HepG2 (cell line): ENCODE data around the gene SNX30. TPM values are rescaled to one million over a fixed set of nuclear protein-coding genes. Genes with fewer than 3 reads are reported as not detected.

Experiments used
- ATAC-seq: fragments of 200-7000 bp; cut with Tn5 transposase; 3 replicates; pipeline ENCODE4 v1.9.1; 2020; ENCODE audit warnings: mild to moderate bottlenecking, moderate library complexity
- BruUV-seq: library from RNA; stranded (reverse); fragments of 400-500 nt; replicated peaks from 2 replicates; lab custom pipeline; 2021; lab: Mats Ljungman, UMichigan
- CTCF ChIA-PET: fragments of 300-600 bp; formaldehyde crosslinking; extraction: SDS; loops from one replicate; lab custom pipeline; 2021; ENCODE audit warnings: low total read pairs, inconsistent platforms, low intra/inter-chr PET ratio; lab: Yijun Ruan, JAX
- POLR2A ChIA-PET: fragments of 350-600 bp; sonication (Branson Sonifier 250); formaldehyde crosslinking; loops from one replicate; lab custom pipeline; 2020; ENCODE audit warnings: antibody characterized with exemption, inconsistent platforms; lab: Yijun Ruan, JAX
- DNase-seq: peaks from one replicate; pipeline ENCODE4 v3.0.0-alpha.2; 2015; ENCODE audit warnings: low spot score
- FAIRE-seq: peaks from 3 replicates; lab custom pipeline; 2011; peaks lifted over from hg19 to GRCh38; lab: Jason Lieb, UNC
- H2AFZ ChIP-seq: one replicate; pipeline ENCODE4 v1.6.1; 2011; ENCODE audit warnings: low read length, inconsistent platforms
- H3K27ac ChIP-seq: fragments of 300-600 bp; 3 replicates; pipeline ENCODE4 v1.8.0; 2011; ENCODE audit warnings: mixed run types, mild to moderate bottlenecking, mixed read lengths, low read length, inconsistent platforms; ENCODE audit not compliant: insufficient read depth; ENCODE audit errors: extremely low read length
- H3K27me3 ChIP-seq, 2 experiments: fragments of 200-600 bp in 1 of 2; 2 replicates in 1 of 2; 3 replicates in 1 of 2; pipeline versions ENCODE4 v1.6.0 to v1.8.0; 2011; ENCODE audit warnings: low read length in 2 of 2, mild to moderate bottlenecking in 2 of 2, moderate library complexity in 2 of 2, inconsistent platforms in 1 of 2; ENCODE audit not compliant: insufficient read depth in 2 of 2, control insufficient read depth in 1 of 2
- H3K36me3 ChIP-seq, 2 experiments: fragments of 200-600 bp in 1 of 2; replicated peaks in 1 of 2; 2 replicates in 1 of 2; 3 replicates in 1 of 2; pipeline versions ENCODE4 v1.5.1 to v1.8.0; 2011; ENCODE audit warnings: low read length in 2 of 2, inconsistent platforms in 1 of 2; ENCODE audit not compliant: insufficient read depth in 2 of 2, control insufficient read depth in 1 of 2
- H3K4me1 ChIP-seq: 2 replicates; pipeline ENCODE4 v1.5.1; 2012; ENCODE audit warnings: low read length, inconsistent platforms; ENCODE audit not compliant: insufficient read depth
- H3K4me2 ChIP-seq: 2 replicates; pipeline ENCODE4 v1.6.0; 2011; ENCODE audit warnings: low read depth, low read length, inconsistent platforms
- H3K4me3 ChIP-seq, 3 experiments: fragments of 200-600 bp in 1 of 3; sonication (generic), shearing (Covaris generic) in 1 of 3; replicated peaks in 1 of 3; 2 replicates each; pipeline ENCODE4 v1.5.1; 2011 to 2016; ENCODE audit warnings: low read length in 3 of 3, inconsistent platforms in 2 of 3, low read depth in 2 of 3, mild to moderate bottlenecking in 2 of 3, control low read depth in 1 of 3, mixed read lengths in 1 of 3; ENCODE audit not compliant: insufficient read depth in 1 of 3
- H3K79me2 ChIP-seq: one replicate; pipeline ENCODE4 v1.6.1; 2011; ENCODE audit warnings: low read length, inconsistent platforms; ENCODE audit not compliant: insufficient read depth
- H3K9ac ChIP-seq: 2 replicates; pipeline ENCODE4 v1.6.0; 2011; ENCODE audit warnings: mild to moderate bottlenecking, low read depth, low read length, inconsistent platforms; ENCODE audit not compliant: insufficient read depth
- H3K9me3 ChIP-seq: 2 replicates; pipeline ENCODE4 v1.5.1; 2012; ENCODE audit warnings: mild to moderate bottlenecking, low read length
- H4K20me1 ChIP-seq: 2 replicates; pipeline ENCODE4 v1.6.0; 2011; ENCODE audit warnings: inconsistent platforms, mild to moderate bottlenecking, low read length, moderate library complexity; ENCODE audit not compliant: insufficient read depth
- ATF5 ChIP-seq: sonication (generic); formaldehyde crosslinking; IDR thresholded peaks from 2 replicates; pipeline ENCODE4 v1.4.0; 2020; ENCODE audit warnings: mild to moderate bottlenecking, low read depth, missing genetic modification reagents
- ELF4 ChIP-seq: sonication (generic); formaldehyde crosslinking; IDR thresholded peaks from 2 replicates; pipeline ENCODE4 v1.5.0; 2020; ENCODE audit warnings: missing genetic modification reagents, mild to moderate bottlenecking, moderate library complexity, borderline replicate concordance
- EZH2 ChIP-seq: conservative IDR thresholded peaks from 2 replicates; pipeline ENCODE4 v1.6.1; 2012; ENCODE audit warnings: mild to moderate bottlenecking, low read depth, low read length, moderate library complexity
- JARID2 ChIP-seq: sonication (generic); formaldehyde crosslinking; IDR thresholded peaks from 2 replicates; pipeline ENCODE4 v1.8.1; 2023; ENCODE audit warnings: missing genetic modification reagents, inconsistent platforms; ENCODE audit not compliant: insufficient replicate concordance
- KLF6 ChIP-seq: IDR thresholded peaks from 2 replicates; pipeline ENCODE4 v1.8.0; 2016; ENCODE audit warnings: missing biosample characterization, missing genetic modification reagents
- NCOA2 ChIP-seq: sonication (generic); formaldehyde crosslinking; IDR thresholded peaks from 2 replicates; pipeline ENCODE4 v1.8.0; 2022; ENCODE audit warnings: inconsistent platforms
- SIX1 ChIP-seq: sonication (generic); formaldehyde crosslinking; IDR thresholded peaks from 2 replicates; pipeline ENCODE4 v1.4.0; 2020; ENCODE audit warnings: missing genetic modification reagents, borderline replicate concordance
- SPEN ChIP-seq: sonication (generic); formaldehyde crosslinking; IDR thresholded peaks from 2 replicates; pipeline ENCODE4 v1.5.1; 2020; ENCODE audit warnings: low read depth, mild to moderate bottlenecking, missing genetic modification reagents
- SRSF9 ChIP-seq: fragments of 200-400 bp; formaldehyde crosslinking; IDR thresholded peaks from 2 replicates; pipeline ENCODE4 v1.6.1; 2018; ENCODE audit warnings: borderline replicate concordance, mild to moderate bottlenecking, low read depth, low read length; ENCODE audit not compliant: insufficient read depth, poor library complexity, severe bottlenecking
- STAG1 ChIP-seq: sonication (generic); formaldehyde crosslinking; IDR thresholded peaks from 2 replicates; pipeline ENCODE4 v1.4.0; 2020; ENCODE audit warnings: missing genetic modification reagents
- TEAD3 ChIP-seq: optimal IDR thresholded peaks from 2 replicates; pipeline ENCODE3; 2016; ENCODE audit warnings: borderline replicate concordance
- ZBTB7A ChIP-seq: sonication (generic); formaldehyde crosslinking; IDR thresholded peaks from 2 replicates; pipeline ENCODE4 v1.8.0; 2022; ENCODE audit warnings: mild to moderate bottlenecking, missing genetic modification reagents
- ZFP62 ChIP-seq: sonication (generic); formaldehyde crosslinking; IDR thresholded peaks from 2 replicates; pipeline ENCODE4 v1.4.0; 2020; ENCODE audit warnings: missing genetic modification reagents
- ZNF224 ChIP-seq: sonication (generic); formaldehyde crosslinking; IDR thresholded peaks from 2 replicates; pipeline ENCODE4 v1.5.0; 2020; ENCODE audit warnings: mild to moderate bottlenecking, missing genetic modification reagents
- ZNF362 ChIP-seq: sonication (generic); formaldehyde crosslinking; IDR thresholded peaks from 2 replicates; pipeline ENCODE4 v1.4.0; 2020; ENCODE audit warnings: missing genetic modification reagents, mild to moderate bottlenecking, borderline replicate concordance
- ZNF367 ChIP-seq: sonication (generic); formaldehyde crosslinking; IDR thresholded peaks from 2 replicates; pipeline ENCODE4 v1.4.0; 2020; ENCODE audit warnings: missing genetic modification reagents, borderline replicate concordance
- ZNF629 ChIP-seq: sonication (generic); formaldehyde crosslinking; conservative IDR thresholded peaks from 2 replicates; pipeline ENCODE4 v1.5.0; 2020; ENCODE audit warnings: missing genetic modification reagents
- ZNF639 ChIP-seq: conservative IDR thresholded peaks from 2 replicates; pipeline ENCODE4 v1.6.1; 2018; ENCODE audit warnings: missing genetic modification reagents
- ZNF749 ChIP-seq: sonication (generic); formaldehyde crosslinking; IDR thresholded peaks from 2 replicates; pipeline ENCODE4 v1.8.0; 2022; ENCODE audit warnings: mild to moderate bottlenecking, missing genetic modification reagents, moderate library complexity, borderline replicate concordance
- WGBS: methylation state at CpG from one replicate; pipeline ENCODE4 v1.1.6; 2017; ENCODE audit warnings: low lambda C conversion rate; 5-methylcytosine and 5-hydroxymethylcytosine counted together
- in situ Hi-C: cut with HindIII; loops from 2 replicates; pipeline ENCODE4 v1.10.0; 2017; ENCODE audit warnings: low pct_unique_long_range_greater_than_20kb; ENCODE audit not compliant: extremely low pct_ligation_motif_present
- intact Hi-C: fragments of 100-400 bp; cut with micrococcal nuclease; formaldehyde crosslinking; loops from one replicate; pipeline ENCODE4 v1.10.0; 2022; ENCODE audit not compliant: unreplicated experiment
- polyA plus RNA-seq, 8 experiments: library from polyadenylated mRNA; depleted of rRNA in 3 of 8; stranded (reverse) in 7 of 8; unstranded in 1 of 8; fragments of >200 nt; fragmentation: Illumina TruSeq in 4 of 8; extraction: Trizol in 4 of 8; gene quantifications; 2 replicates each; pipeline versions ENCODE4 v1.2.1 to v1.2.3, GENCODE V29; 2011 to 2016; ENCODE audit warnings: low read depth in 4 of 8, missing spikeins in 1 of 8, mixed read lengths in 1 of 8; ENCODE audit not compliant: insufficient read depth in 1 of 8
- total RNA-seq, 5 experiments: library from RNA; depleted of rRNA; stranded (reverse); fragments of >200 nt; fragmentation: Illumina TruSeq; extraction: Trizol; gene quantifications; 2 replicates each; pipeline ENCODE4 v1.2.3, GENCODE V29; 2016; ENCODE audit warnings: low read depth in 1 of 5
- TF ChIP-seq, protein P1 (sequence below): sonication (generic); formaldehyde crosslinking; IDR thresholded peaks from 2 replicates; pipeline ENCODE4 v1.5.0; 2020; ENCODE audit warnings: mild to moderate bottlenecking, missing genetic modification reagents, moderate library complexity

The SNX30 gene
- total and polyA plus RNA-seq, 2 of the 13 experiments (the other 11 are each of a cell fraction or from before 2014, with no cell fraction given) = 4.4 to 12.4 TPM

DNA sequence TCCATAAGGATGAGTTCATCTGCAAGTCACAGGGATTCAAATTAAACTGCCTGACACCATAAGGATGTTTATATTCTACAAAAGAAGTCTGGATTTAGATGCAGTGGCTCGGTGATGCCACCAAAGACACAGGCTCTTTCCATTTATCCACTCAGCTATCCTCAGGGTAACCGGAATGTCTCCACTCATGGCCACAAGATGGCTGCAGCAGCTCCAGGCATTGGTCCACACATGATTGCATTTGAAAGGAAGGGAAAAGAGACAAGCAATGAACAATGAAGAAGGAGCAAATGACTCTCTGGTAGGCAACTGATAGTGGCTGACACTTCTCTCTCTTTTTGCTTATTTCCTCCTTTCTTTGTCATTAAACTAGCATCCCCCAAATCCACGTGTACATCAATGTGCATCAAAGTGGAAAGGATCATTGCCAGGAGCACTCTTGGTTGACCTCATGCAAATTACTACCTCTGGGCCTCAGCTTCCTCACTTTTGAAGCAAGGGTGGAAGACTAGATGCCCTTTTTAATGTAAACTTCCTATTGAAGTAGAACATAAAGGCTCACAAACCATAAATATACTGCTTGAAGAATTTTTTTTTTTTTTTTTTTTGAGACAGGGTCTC lies 7.2 kb upstream of the SNX30 start:
- Histone ChIP-seq H3K4me3 (no peak overlapping the region), H3K4me1 (peaks cover 25% of the 10 kb centered on the region), H3K9ac (no peak overlapping the region), H3K9me3 (no peaks in the 10 kb centered on the region), H4K20me1 (no peaks in the 10 kb centered on the region), H3K36me3 (no peaks in the 10 kb centered on the region), H3K27ac (no peak overlapping the region), H3K79me2 (no peaks in the 10 kb centered on the region), H3K27me3 (no peaks in the 10 kb centered on the region), H3K4me2 (no peak overlapping the region), H2AFZ (no peak overlapping the region)
- POLR2A ChIA-PET = no interaction called here
- peak; percentile 54 for FAIRE-seq
- BruUV-seq = no TSS peak
- 75% methylated on average over 3 of the region's 3 CpGs for WGBS
- in situ Hi-C loops (loop anchor here (10.0 kb wide), 1 partner anchor 51 kb away; no protein-coding TSS in a partner anchor), intact Hi-C loops (no loop called here)
- DNase-seq = no peak
- peak; percentile 56; the same call in 2 of the 3 replicates for ATAC-seq
- CTCF ChIA-PET = interaction anchor here (1.3 kb wide), 1 partner anchor 50 kb away, joined by 8 read pairs; no protein-coding TSS in a partner anchor
- TF ChIP-seq ZNF639 (CRISPR knock-in tag) (no peak), KLF6 (CRISPR knock-in tag) (no peak), ZNF362 (CRISPR knock-in tag) (no peak), SPEN (no peak), ZNF224 (CRISPR knock-in tag) (no peak), SRSF9 (no peak), ZNF367 (CRISPR knock-in tag) (no peak), STAG1 (CRISPR knock-in tag) (peak; percentile 76), NCOA2 (no peak), ATF5 (CRISPR knock-in tag) (no peak), EZH2 (no peak), SIX1 (CRISPR knock-in tag) (no peak), ZFP62 (CRISPR knock-in tag) (no peak), ZNF629 (no peak), TEAD3 (peak; percentile 32), ZBTB7A (CRISPR knock-in tag) (no peak), ELF4 (CRISPR knock-in tag) (no peak), ZNF749 (CRISPR knock-in tag) (no peak), JARID2 (CRISPR knock-in tag) (no peak)
- TF ChIP-seq, protein P1, sequence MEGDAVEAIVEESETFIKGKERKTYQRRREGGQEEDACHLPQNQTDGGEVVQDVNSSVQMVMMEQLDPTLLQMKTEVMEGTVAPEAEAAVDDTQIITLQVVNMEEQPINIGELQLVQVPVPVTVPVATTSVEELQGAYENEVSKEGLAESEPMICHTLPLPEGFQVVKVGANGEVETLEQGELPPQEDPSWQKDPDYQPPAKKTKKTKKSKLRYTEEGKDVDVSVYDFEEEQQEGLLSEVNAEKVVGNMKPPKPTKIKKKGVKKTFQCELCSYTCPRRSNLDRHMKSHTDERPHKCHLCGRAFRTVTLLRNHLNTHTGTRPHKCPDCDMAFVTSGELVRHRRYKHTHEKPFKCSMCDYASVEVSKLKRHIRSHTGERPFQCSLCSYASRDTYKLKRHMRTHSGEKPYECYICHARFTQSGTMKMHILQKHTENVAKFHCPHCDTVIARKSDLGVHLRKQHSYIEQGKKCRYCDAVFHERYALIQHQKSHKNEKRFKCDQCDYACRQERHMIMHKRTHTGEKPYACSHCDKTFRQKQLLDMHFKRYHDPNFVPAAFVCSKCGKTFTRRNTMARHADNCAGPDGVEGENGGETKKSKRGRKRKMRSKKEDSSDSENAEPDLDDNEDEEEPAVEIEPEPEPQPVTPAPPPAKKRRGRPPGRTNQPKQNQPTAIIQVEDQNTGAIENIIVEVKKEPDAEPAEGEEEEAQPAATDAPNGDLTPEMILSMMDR (CRISPR knock-in tag) = peak; percentile 62
